Fibroblast of upper back skin (primary cell): ENCODE data around the gene NOL11.
A peak's percentile ranks its signal among the peaks of the same experiment; 100 is the strongest.
"Not testable (repeated sequence)": the region's sequence is repeated elsewhere in the genome, so short reads cannot be mapped to it uniquely, and the experiment has no call there.

ENCODE experiments used
- DNase-seq: peaks from one replicate; pipeline ENCODE4 v3.0.0-alpha.2; 2013

The NOL11 gene

DNA sequence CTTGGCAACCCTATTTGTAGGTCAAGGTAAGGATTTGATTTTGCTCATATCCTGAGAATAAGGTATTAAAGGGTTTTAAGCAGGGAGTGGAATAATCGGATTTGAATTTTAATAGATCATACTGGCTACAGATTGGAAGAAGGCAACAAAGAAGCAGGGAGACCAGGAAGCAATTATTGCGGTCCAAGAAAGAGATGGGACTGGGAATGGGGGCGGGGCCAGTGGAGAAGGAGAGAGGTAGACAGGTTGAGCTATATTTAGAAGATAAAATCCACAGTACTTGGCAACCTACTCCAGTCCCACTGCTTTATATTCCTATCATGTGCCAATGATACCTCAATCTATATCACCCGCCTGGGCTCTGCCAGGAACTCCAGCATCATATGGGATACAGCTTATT is 5.8 kb upstream of the NOL11 start:
- no peak for DNase-seq

DNA sequence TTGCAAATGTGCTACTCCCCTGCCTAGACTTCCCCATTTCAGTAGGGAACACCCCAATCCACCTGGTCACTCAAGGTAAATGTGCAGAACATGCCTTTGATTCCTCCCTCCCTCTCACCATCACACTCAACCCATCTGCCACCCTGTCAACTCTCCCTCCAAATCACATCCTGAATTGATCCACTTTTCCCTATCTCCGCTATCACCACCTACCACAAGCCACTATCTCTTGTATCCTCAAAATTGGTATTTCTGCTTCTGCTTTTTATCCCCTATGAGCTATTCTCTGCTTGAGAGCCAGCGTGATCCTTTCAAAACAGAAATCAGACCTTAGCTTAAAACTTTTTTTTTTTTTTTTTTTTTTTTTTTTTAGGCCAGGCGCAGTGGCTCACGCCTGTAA is 5.4 kb upstream of the NOL11 start:
- DNase-seq = no peak

DNA sequence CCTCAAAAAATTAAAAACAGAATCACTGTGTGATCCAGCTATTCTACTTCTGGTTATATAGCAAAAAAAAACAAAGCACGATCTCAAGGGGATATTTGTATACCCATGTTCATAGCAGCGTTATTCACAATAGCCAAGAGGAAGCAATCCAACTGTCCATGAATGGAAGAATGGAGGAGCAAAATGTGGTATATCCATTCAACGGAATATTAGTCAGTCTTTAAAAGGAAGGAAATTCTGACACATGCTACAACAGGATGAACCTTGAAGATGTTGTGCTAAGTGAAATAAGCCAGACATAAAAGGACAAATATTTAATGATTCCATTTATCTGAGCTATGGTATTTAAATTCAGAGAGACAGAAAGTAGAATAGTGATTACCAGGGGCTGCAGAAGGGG is 4.6 kb upstream of the NOL11 start:
- no peak for DNase-seq

DNA sequence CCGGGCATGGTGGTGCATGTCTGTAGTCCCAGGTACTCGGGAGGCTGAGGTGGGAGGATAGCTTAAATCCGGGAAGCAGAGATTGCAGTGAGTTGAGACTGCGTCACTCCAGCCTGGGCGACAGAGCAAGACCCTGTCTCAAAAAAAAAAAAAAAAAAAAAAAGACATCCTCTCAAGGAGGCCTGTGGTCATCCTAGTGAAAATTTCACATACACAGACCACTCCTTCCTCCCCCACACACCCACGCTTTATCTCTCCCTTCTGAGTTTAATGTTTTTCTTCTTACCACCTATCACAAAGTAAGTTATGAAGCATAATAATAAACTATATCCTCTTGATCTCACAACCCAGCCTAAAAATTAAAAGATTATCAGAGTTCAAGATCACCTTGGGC is 1.3 kb upstream of the NOL11 start:
- DNase-seq = no peak

DNA sequence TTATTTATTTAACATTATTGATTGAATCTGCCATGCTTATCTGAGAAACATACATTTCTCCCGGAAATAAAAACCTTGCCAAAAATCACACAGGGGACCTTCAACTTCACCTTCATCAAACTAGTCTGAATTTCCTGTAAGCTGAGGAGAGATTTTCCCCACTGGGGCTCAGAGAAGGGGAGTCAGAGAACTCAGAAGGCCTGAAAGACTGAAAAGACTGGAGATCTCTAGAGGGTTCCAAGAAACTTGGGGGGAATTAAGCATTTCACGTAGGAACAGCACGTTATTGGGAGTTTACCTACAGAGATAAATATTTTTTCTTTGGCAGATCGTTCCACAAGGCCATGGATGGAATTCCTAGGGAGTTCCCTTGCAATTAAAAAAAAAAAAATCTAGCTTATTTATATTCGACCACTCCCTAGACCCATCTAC is 528 bp upstream of the NOL11 start:
- DNase-seq = no peak

DNA sequence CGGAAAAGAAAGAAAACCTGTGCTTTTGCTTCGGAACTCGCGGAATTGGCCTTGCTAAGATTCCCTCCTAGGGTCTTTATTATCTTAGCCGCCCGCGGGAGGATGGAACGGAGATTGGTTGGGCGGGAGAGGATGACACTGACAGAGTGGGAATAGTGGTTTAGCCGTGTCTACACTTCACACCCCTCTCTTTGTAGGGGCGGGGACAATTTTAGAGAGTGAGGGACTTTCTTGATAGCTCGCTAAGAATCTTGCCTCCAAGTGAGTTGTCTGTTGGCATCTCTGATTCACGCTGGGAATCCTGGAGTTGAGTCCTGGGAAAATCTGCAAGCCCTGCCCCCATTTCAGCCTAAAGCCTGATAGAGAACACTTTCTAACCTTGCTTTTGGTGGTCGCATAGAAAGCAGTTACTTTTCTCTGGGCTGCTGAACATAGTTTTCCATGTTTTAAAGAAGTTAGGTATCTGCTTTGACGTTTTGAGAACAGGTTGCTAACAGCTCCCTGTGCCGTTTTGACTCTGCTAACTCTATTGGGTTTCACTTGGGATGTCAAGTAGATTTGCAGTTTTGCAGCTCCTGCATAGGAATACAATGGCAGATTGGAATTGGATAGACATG is 697 bp downstream of the NOL11 start:
- DNase-seq = peak; percentile 41

DNA sequence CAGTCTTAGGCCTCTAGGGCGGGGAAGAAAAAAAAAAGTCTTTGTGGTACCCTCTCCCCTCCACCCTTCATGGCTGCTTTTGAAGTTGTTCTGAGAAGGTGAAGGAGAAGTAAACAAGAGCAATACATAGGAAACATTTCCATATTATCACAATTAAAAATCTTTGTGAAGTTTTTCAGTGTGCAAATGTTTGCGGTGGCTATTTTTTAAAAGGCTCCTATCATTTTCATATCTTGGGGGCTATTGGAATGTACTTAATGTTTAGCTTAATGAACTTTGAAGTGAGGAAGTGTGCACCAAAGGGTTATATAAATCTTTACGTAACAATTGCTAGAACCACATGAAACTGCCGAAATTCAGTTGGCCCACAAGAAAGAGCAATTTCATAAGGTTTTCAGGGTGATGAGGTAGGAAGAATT is 7.6 kb downstream of the NOL11 start:
- no peak for DNase-seq

DNA sequence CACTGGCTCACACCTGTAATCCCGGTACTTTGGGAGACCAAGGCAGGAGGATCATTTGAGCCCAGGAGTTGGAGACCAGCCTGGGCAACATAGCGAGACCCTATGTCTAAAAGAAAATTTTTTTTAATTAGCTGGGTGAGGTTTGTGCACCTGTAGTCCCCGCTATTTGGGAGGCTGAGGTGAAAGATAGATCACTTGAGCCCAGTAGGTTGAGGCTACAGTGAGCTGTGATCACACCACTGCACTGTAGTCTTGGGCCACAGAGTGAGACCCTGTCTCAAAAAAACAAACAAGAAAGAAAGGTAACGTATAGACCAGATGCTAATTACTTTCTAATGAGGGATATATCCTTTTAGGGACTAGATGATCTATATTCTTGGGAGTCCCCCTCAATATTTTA is 8.1 kb downstream of the NOL11 start:
- DNase-seq = no peak

DNA sequence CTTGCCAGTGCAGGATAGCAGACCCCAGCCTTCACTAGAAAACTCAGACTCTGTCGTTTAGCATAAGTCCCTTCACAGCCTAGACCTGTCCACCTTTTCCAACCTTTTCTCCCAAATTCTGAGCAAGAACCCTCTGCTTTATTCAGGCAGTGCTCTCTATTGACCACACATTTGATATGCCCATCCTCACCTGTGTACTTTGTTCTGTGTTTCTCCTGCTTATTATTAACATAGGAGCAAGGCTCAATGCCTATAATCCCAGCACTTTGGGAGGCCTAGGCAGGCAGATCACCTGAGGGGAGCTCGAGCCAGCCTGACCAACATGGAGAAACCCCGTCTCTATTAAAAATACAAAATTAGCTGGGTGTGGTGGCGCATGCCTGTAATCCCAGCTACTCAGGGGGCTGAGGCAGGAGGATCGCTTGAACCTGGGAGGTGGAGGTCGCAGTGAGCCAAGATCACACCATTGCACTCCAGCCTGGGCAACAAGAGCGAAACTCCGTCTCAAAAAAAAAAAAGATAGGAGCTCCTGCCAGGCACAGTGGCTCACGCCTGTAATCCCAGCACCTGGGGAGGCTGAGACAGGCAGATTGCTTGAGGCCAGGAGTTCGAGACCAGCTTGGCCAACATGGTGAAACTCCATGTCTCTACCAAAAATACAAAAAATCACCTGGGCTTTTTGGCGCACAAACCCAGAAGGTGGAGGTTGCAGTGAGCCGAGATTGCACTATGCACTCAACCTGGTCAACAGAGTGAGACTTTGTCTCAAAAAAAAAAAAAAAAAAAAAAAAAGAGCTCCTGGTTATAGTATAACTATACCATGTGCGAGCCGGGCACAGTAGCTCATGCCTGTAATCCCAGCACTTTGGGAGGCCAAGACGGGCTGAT is 9.7 kb downstream of the NOL11 start:
- DNase-seq = not testable (repeated sequence)

DNA sequence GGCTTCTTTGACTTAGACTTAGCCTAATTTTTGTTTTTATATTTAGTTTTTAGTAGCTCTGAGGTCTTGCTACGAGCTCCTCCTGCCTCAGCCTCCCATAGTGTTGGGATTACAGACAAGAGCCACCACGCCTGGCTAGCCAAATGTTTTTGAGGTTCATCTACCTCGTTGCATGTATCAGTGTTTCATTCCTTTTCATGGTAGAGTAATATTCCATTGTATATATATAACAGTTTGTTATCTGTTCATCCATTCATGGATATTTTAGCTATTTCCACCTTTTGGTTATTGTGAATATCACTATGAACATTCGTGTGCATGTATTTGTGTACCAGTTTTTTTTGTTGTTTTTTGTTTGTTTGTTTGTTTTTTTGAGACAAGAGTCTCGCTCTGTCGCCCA is 12.2 kb downstream of the NOL11 start:
- DNase-seq = no peak

DNA sequence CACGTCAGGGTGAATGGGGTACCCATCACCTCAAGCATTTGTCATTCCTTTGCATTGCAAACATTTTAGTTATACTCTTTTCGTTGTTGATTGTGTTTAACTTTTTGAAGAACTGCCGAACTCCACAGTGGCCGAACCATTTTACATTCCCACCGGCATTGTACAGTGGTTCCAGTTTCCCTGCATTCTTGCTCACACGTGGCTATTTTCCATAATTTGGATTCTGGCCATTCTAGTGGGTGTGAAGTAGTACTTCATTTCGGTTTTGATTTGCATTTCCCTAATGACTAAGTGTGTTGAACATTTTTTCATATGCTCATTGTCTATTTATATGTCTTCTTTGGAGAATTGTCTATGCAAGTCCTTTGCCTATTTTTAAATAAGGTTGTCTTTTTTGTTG is 13.0 kb downstream of the NOL11 start:
- DNase-seq = no peak

DNA sequence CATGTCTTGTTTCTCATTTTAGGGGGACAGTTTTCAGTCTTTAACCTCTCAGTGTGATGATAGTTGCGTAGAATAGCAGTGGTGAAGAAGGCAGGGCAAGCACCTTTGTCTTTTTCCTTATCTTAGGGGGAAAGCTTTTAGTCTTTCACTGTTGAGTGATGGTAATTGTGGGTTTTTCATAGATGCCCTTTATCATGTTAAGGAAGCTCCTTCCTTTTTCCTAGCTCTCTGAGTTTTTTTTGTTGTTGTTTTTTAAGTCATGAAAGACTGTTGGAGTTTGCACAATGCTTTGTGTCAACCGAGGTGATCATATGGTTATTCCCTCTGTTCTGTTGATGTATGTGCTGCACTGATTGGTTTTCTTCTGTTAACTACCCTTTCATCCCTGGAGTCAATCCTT is 15.7 kb downstream of the NOL11 start:
- DNase-seq = no peak

DNA sequence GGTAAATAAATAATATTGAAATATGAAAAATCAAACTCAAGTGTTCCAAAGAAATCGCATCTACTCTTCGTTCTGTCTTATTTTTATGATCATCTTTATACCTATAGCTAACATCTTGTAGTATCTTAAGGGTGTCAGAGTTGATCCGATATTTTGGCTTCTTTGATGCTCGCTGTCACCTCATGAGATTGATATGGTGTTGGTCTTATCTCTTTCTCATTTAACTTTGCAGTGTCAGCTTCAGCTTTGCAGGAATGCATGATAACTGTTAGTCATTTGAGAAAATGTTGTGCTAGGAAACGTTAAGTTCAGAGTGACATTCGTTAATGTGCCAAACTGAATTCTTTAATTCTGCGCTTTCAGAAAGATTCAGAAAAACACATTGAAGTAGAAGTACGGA is 19.4 kb downstream of the NOL11 start:
- DNase-seq = no peak

DNA sequence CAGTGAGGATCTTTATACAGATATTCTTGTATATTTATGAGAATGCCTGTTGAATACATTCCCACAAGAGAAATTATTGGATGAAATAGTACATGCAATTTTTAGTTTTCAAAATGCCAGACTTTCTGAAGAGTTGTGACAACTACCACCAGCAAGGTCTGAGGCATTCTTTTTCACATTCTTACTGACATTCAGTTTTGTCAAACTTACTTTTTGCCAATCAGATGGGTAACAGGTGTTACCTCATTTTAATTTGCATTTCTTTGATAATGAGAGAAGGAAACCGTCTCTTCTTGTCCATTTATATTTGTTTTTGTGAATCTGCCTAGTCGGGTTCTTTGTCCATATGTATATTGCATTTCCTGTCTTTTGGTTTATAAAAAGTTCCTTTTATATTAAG is 24.3 kb downstream of the NOL11 start:
- DNase-seq = no peak

DNA sequence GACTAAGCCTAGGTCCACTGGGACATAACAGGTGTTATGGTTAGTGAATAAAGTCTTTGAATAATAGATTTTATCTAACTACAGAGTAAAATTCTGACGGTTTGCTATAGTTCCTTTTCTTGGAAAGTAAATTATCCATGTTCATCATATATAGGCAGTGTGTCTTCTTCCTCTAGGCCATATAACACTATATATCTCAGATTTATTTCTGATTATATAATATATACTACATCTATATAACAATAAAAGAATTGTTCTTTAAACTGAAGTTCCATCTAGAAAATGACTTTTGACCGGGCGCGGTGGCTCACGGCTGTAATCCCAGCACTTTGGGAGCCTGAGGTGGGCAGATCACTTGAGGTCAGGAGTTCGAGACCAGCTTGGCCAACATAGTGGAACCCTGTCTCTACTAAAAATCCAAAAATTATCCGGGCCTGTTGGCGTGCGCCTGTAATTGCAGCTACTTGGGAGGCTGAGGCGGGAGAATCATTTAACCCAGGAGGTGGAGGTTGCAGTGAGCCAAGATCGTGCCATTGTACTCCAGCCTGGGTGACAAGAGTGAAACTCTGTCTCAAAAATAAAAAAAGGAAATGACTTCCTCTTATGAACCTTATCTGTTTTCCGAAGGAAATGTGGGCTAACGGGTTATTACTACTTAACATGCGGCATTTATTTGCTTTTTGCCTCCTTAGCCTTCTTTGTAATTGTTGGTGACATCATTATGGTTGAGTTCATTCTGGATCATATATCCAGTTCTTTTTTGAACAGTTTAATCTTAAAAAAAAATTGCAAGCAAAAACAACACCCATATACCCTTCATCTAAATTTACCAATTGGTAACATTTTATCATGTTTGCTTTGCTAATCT is 29.2 kb downstream of the NOL11 start:
- no peak for DNase-seq

DNA sequence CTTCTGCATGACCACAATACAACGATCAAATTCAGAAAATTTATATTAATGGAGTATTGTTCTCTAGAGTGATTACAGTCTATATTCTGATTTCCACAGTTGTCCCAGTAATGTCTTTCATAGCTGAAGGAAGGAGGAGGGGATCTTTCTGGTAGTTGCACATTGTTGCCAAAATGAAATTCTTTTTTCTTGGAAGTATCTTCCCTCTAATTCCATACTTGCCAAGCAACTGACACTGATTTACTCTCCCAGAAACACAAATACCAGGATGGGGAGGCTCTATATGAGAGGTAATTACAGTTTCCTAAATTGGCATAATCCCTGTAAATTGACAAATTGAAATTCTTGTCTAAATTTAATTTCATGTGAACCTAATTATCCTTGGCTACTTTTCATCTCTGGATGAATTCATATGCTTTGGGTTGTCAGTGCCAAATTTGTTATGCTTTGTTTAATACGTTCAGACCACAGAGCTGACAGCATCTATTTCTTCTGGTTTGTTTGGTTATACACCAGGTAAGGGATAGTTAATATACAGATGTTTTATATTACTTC is 30.0 kb downstream of the NOL11 start:
- DNase-seq = no peak

DNA sequence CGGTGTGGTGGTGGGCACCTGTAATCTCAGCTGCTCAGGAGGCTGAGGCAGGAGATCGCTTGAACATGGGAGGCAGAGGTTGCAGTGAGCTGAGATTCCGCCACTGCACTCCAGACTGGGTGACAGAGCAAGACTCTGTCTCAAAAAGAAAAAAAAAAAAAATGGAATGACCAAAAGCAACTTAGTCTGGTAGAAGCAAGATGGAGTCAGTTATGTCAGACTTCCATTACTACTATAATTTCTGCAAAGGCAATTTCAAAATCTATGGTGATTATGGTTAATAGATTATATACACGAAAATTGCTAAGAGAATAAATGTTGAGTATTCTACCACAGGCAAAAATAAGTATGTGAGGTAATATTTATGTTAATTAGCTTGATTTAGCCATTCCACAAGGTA is 32.3 kb downstream of the NOL11 start:
- no peak for DNase-seq

DNA sequence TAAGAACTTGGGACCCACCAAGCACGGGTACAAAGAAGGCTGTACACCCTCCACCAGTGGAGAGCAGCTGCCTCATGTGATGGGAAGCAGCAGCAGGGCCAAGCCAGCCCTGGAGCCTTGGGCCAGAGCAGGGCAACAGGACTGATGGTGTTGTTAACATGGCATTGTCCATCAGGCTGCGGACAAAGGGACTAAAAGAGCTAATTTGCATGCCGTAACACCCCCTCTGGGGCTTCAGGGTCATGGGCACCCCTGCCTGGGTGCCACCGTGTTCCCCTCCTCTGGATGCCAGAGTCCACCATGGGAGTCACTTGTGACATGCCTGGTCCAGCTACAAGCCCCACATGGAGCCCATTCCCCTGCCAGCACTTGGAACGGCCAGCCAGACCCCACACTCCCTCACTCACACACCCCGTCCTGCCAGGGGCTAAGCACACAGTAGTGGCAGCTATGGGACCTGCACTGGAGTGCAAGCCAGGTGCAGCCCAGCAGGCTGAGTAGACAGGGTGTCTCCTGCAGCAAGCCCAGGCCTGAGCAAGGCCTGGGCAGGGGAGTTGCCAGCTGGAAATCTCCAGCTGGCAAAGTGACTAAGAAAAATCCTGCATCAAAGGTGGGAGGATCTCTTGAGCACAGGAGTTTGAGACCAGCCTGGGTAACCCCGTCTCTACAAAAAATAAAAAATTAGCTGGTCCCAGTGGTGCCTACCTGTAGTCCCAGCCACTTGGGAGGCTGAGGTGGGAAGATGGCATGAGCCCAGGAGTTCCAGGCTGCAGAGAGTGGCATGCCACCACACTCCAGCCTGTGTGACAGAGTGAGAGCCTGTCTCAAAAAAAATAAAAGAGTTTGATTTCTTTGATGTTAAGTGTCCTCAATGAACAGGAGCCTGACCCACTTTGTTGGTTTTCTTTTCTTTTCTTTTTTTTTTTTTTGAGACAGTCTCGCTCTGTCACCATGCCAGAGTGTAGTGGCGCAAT is 33.7 kb downstream of the NOL11 start:
- no peak for DNase-seq

DNA sequence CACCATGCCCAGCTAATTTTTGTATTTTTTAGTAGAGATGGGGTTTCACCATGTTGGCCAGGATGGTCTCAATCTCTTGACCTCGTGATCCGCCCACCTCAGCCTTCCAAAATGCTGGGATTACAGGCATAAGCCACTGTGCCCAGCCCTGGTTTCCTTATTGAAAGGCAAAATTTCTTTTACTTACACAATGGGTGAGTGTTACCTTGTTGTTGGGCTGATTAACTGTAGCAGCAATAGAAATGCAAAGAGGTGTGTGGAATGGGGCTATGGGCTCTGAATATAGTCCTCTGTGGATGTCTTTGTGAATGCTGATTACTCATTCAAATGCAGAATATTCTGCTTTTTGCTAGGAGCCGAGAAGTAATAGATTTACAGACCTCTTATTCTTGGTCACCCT is 34.4 kb downstream of the NOL11 start:
- not testable (repeated sequence) for DNase-seq

DNA sequence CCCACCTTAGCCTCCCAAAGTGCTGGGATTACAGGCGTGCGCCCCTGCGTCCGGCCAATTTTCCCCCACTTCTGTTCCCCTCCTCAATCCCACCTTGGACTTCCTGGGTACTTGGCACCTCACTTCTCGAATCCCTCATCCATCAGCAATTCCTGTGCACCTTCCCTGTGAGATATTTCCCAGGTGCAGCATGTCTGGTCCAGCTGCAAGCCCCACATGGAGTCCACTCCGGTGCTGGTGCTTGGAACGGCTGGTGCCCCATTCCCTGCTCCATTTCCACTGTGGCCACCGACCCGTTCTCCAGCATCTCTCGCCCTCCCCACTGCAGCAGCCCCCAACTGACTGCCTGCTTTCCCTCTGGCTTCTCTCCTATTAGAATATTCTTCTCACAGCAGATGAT is 35.3 kb downstream of the NOL11 start:
- DNase-seq = no peak

DNA sequence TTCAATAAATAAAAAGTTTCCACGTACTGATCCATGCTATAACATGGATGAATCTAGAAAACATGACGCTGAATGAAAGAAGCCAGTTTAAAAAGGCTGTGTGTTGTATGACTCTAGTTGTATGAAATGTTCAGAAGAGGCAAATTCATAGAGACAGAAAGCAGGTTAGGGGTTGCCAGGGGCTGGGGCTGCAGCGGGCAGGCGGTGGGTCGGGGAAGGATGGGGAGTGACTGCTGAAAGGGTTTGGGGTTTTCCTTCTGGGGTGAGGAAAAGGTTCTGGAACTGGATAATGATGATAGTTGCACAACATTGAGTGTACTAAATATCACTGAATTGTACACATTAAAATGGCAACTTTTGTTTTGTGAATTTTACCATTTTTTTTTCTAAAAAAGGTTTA is 36.3 kb downstream of the NOL11 start:
- DNase-seq = no peak

DNA sequence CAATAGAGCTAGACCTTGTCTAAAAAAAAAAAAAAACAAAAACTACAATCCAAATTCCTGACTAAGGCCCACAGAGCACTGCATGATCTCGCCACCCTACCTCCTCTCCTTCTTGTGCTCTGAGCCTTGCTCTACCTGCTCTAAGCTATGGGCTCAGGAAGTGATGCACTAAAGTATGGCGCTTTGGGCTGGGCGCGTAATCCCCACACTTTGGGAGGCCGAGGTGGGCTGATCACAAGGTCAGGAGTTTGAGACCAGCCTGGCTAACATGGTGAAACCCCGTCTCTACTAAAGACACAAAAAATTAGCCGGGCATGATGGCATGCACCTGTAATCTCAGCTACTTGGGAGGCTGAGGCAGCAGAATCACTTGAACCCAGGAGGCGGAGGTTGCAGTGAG is 37.0 kb downstream of the NOL11 start:
- DNase-seq = not testable (repeated sequence)
